Kidney (tissue), 14 donors: Measurements from ENCODE around the gene VTCN1. TPM values are rescaled to one million over a fixed set of nuclear protein-coding genes. Genes with fewer than 3 reads are reported as not detected.
A peak's percentile ranks its signal among the peaks of the same experiment; 100 is the strongest.

Experiments
- DNase-seq, 5 donors: peaks; one replicate each; pipeline ENCODE4 v3.0.0-alpha.2; 2013 to 2020
- FAIRE-seq: peaks from 2 replicates; lab custom pipeline; 2012; peaks lifted over from hg19 to GRCh38; lab: Jason Lieb, UNC
- H3K27ac ChIP-seq, 2 donors: one replicate each; pipeline ENCODE4 v1.7.0; 2013; ENCODE audit warnings: low read depth in 2 of 2, low read length in 2 of 2, inconsistent platforms in 1 of 2
- H3K27me3 ChIP-seq: one replicate; pipeline ENCODE4 v1.7.1; 2013; ENCODE audit warnings: low read length, inconsistent platforms; ENCODE audit not compliant: control insufficient read depth, insufficient read depth
- H3K36me3 ChIP-seq, 3 donors: one replicate each; pipeline versions ENCODE4 v1.7.0 to v1.7.1; 2013; ENCODE audit warnings: low read length in 3 of 3, control low read depth in 1 of 3, inconsistent platforms in 1 of 3; ENCODE audit not compliant: insufficient read depth in 3 of 3, control insufficient read depth in 2 of 3
- H3K4me1 ChIP-seq, 3 donors: one replicate each; pipeline versions ENCODE4 v1.7.0 to v1.7.1; 2013; ENCODE audit warnings: low read length in 3 of 3, inconsistent platforms in 1 of 3, low read depth in 1 of 3; ENCODE audit not compliant: control insufficient read depth in 2 of 3, insufficient read depth in 2 of 3
- H3K4me3 ChIP-seq, 3 donors: one replicate each; pipeline versions ENCODE4 v1.7.0 to v1.8.1; 2013; ENCODE audit warnings: low read length in 3 of 3, control low read depth in 1 of 3, inconsistent platforms in 1 of 3
- H3K9ac ChIP-seq, 3 donors: one replicate each; pipeline versions ENCODE4 v1.7.0 to v1.7.1; 2013; ENCODE audit warnings: low read length in 3 of 3, control low read depth in 1 of 3, inconsistent platforms in 1 of 3
- H3K9me3 ChIP-seq, 3 donors: one replicate each; pipeline versions ENCODE4 v1.7.0 to v1.7.1; 2013; ENCODE audit warnings: low read length in 3 of 3, control low read depth in 1 of 3, inconsistent platforms in 1 of 3; ENCODE audit not compliant: control insufficient read depth in 2 of 3, insufficient read depth in 1 of 3
- intact Hi-C: fragments of 100-400 bp; cut with DNase I; formaldehyde crosslinking; loops from one replicate; pipeline ENCODE4 v1.11.1; 2022
- polyA plus RNA-seq: library from polyadenylated mRNA; stranded (reverse); fragments of 350-450 nt; fragmentation: Illumina TruSeq; extraction: RNeasy Lipid Tissue Mini Kit (QIAGEN cat#74804); gene quantifications from one replicate; pipeline ENCODE4 v1.2.3, GENCODE V29; 2014; ENCODE audit warnings: low read depth, low replicate concordance; ENCODE audit not compliant: insufficient read depth
- total RNA-seq: library from RNA; stranded (reverse); fragmentation: NEBNext Ultra II Directional; extraction: Animal tissue kit (Norgen Biotek cat#: 25700); gene quantifications from one replicate; pipeline ENCODE4 v1.2.1, GENCODE V29; 2021
- TF ChIP-seq, protein P1 (sequence below): IDR thresholded peaks from 3 replicates; pipeline ENCODE4 v1.5.1; 2012; ENCODE audit warnings: mild to moderate bottlenecking, moderate library complexity, borderline replicate concordance; ENCODE audit not compliant: insufficient read depth; ENCODE audit errors: extremely low read depth
- donor health status: control.
- donor health status: control.
- donor health status: control.
- donor health status: control.
- donor health status: control.
- donor health status: DM: yes; HTN: yes; CAD: no.
- donor health status: Normal renal cell carcinoma (clear cell type).

The VTCN1 gene
- total and polyA plus RNA-seq, 2 donors from 2014 or later = 26.5 to 32.6 TPM

DNA sequence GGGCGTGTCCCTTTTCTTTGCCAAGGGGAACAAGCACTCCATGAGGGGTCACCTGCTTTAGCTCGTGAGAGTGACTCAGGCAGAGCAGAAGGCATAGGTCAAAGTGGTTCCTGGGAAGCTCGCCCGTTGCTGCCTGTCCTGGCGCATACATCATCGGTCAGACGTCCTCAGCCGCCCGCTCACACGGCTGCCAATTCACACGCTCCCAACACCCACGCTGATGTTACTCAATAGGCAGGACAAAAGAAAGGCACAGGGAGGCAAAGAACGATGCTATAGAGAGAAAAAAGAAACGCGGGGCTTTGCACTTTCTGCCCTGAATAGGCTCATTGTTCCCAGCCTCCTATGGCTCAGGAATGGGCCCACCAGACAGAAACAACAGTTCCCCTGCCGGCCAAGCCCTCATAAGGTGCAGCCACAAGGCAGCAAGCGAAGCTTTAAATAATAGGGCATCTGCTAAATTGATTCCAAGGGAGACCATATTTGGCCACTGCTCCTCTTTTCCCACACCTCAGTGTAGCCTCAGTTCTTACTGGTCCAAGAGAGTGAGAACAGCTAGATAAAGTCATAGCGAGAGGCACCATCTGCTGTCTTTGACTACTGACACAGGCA is 38.7 kb downstream of the VTCN1 start:
- H3K9ac ChIP-seq = no peak overlapping the region
- H3K9me3 ChIP-seq = no peaks in the 10 kb centered on the region
- peaks cover 0 to 3% (median 0%) of the 10 kb centered on the region in 3 donors for H3K4me1 ChIP-seq
- TF ChIP-seq, protein P1, sequence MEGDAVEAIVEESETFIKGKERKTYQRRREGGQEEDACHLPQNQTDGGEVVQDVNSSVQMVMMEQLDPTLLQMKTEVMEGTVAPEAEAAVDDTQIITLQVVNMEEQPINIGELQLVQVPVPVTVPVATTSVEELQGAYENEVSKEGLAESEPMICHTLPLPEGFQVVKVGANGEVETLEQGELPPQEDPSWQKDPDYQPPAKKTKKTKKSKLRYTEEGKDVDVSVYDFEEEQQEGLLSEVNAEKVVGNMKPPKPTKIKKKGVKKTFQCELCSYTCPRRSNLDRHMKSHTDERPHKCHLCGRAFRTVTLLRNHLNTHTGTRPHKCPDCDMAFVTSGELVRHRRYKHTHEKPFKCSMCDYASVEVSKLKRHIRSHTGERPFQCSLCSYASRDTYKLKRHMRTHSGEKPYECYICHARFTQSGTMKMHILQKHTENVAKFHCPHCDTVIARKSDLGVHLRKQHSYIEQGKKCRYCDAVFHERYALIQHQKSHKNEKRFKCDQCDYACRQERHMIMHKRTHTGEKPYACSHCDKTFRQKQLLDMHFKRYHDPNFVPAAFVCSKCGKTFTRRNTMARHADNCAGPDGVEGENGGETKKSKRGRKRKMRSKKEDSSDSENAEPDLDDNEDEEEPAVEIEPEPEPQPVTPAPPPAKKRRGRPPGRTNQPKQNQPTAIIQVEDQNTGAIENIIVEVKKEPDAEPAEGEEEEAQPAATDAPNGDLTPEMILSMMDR = no peak
- no peaks in the 10 kb centered on the region for H3K36me3 ChIP-seq
- H3K27me3 ChIP-seq = no peaks in the 10 kb centered on the region
- FAIRE-seq (no peak), DNase-seq (peak in 1 of 5 donors; percentile 90)
- intact Hi-C loops = no loop called here
- peak overlapping the region; percentile 1 to 53 for H3K27ac ChIP-seq
- no peak overlapping the region for H3K4me3 ChIP-seq

DNA sequence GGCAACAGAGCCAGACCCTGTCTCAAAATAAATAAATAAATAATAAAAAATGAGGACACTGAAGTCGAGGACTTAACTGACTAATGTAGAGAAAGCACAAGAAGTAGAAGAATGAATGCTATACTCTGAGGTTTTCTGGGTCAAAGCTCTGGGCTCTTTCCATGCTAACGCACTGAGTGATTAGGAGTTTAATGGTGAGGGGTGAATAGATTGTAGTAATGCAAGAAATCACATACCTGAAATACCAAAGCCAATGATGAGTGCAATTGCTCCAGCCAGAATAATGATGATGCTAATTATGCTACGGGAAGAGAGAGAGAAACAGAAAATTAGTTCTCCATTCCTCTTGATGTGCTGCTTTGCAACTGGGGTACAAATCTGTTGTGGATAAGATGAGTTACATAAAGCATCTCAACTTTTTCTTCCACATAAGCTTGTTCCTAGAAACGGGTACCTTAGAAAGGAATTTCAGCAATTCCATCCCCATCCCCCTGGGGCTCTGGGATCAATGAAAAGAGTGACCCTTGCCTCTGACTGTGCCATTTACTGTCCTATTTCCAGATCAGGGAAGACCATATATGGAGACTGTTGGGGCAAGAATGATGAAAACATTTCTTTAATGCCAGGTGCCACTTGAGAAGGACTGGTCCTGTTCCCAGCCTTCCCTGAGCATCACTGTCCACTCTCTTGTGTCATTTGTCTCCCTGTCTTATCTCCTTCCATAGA is 40.7 kb downstream of the VTCN1 start:
- DNase-seq (peak in 1 of 5 donors; percentile 53), FAIRE-seq (no peak)
- intact Hi-C loops = no loop called here
- no peak overlapping the region for H3K4me3 ChIP-seq
- H3K9ac ChIP-seq = no peak overlapping the region
- peaks cover 0 to 3% (median 0%) of the 10 kb centered on the region in 3 donors for H3K4me1 ChIP-seq
- TF ChIP-seq, protein P1 = no peak
- no peaks in the 10 kb centered on the region for H3K36me3 ChIP-seq
- no peak overlapping the region for H3K27ac ChIP-seq
- H3K9me3 ChIP-seq = no peaks in the 10 kb centered on the region
- no peaks in the 10 kb centered on the region for H3K27me3 ChIP-seq

DNA sequence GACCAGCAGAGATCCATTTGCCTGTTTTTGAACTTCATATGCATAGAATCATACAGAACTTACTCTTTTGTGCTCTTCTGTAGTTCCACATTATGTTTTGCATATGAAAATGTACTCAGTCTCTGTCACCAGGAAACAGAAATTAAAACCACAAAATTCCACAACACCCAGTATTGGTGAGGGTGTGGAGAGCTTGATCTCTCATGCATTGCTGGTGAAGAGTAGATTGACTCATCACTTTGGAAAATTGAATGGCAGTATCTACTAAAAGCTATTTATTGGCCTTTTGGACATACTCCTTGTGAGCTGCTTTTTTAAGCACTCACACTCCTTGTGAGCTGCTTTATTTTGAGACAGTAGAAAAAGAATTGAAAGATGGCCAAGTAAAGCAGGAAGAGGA is 43.3 kb downstream of the VTCN1 start:
- Histone ChIP-seq H3K9ac (no peak overlapping the region), H3K36me3 (no peaks in the 10 kb centered on the region), H3K27ac (no peak overlapping the region), H3K4me3 (no peak overlapping the region), H3K4me1 (no peaks in the 10 kb centered on the region), H3K27me3 (no peaks in the 10 kb centered on the region), H3K9me3 (no peaks in the 10 kb centered on the region)
- DNase-seq (no peak), FAIRE-seq (no peak)
- intact Hi-C loops = no loop called here
- TF ChIP-seq, protein P1 = no peak
